ENCODE data around the gene NWD2.
"Not testable (repeated sequence)": the region's sequence is repeated elsewhere in the genome, so short reads cannot be mapped to it uniquely, and the experiment has no call there.

DNA sequence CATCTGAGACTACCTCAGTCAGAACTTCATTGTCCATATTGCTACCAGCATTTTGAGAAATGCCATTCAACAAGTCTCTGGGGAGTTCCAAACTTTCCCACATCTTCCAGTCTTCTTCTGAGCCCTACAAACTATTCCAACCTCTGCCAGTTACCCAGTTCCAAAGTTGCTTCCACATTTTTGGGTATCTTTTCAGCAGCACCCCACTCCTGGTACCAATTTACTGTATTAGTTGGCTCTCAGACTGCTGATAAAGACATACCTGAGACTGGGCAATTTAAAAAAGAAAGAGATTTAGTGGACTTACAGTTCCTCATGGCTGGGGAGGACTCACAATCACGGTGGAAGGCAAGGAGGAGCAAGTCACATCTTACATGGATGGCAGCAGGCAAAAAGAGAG, 39.8 kb upstream of the NWD2 start:
- TF ChIP-seq, protein P1, sequence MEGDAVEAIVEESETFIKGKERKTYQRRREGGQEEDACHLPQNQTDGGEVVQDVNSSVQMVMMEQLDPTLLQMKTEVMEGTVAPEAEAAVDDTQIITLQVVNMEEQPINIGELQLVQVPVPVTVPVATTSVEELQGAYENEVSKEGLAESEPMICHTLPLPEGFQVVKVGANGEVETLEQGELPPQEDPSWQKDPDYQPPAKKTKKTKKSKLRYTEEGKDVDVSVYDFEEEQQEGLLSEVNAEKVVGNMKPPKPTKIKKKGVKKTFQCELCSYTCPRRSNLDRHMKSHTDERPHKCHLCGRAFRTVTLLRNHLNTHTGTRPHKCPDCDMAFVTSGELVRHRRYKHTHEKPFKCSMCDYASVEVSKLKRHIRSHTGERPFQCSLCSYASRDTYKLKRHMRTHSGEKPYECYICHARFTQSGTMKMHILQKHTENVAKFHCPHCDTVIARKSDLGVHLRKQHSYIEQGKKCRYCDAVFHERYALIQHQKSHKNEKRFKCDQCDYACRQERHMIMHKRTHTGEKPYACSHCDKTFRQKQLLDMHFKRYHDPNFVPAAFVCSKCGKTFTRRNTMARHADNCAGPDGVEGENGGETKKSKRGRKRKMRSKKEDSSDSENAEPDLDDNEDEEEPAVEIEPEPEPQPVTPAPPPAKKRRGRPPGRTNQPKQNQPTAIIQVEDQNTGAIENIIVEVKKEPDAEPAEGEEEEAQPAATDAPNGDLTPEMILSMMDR (IDR thresholded peaks at IDR 0.05), result not testable (repeated sequence)
- not testable (repeated sequence) for TF ChIP-seq EP300, POLR2A (IDR thresholded peaks at IDR 0.05)
